ENCODE data around the gene RBCK1. TPM values are rescaled to one million over a fixed set of nuclear protein-coding genes. Genes with fewer than 3 reads are reported as not detected.

RBCK1 gene
- total RNA-seq, 1 experiment from 2014 or later, result 46.8 TPM

DNA sequence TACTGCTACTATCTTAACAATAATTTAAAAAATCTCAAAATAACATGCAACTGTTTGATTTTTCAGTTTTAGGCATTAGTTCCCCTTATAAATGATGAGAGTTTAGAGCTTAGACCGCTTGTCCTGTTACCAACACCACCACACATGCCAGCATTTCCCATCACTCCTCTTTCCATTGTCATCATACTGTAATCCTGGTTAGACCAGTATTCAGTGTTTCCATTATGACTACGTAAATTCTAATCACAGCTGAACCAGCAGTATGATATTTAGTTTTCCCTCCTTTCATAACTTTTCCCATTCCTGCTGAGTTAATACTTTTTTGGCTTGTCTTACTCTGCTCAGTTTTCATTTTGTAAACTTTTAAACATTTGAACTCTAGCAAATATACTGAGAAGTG, 66.5 kb downstream of the RBCK1 start:
- H4K20me1 ChIP-seq (ENCODE audit: control insufficient read depth, insufficient read depth, insufficient read length), result no peaks in the 10 kb centered on the region
- peaks cover 20% of the 10 kb centered on the region for H3K9me3 ChIP-seq (ENCODE audit: control insufficient read depth, low read depth, low read length)
- no peak overlapping the region for H2AK5ac ChIP-seq (ENCODE audit: insufficient read length, low read length)
- Mint-ChIP-seq H3K27me3 (ENCODE audit: low read depth) (peaks cover 21% of the 10 kb centered on the region), H3K4me3 (no peak overlapping the region), H3K27ac (no peak overlapping the region), H3K4me1 (no peaks in the 10 kb centered on the region), H3K9me3 (peaks cover 30 to 31% of the 10 kb centered on the region in 2 experiments), H3K36me3 (ENCODE audit: insufficient read depth in 1 of 3, low read depth in 3 of 3) (peaks cover 30 to 64% (median 40%) of the 10 kb centered on the region in 3 experiments)
- no peak for DNase-seq
- H3K79me1 ChIP-seq (ENCODE audit: insufficient read depth, low read depth, low read length, poor library complexity, severe bottlenecking), result peaks cover 4% of the 10 kb centered on the region
- no peak overlapping the region for H2BK15ac ChIP-seq (ENCODE audit: low read depth, low read length)
- H2BK5ac ChIP-seq (ENCODE audit: insufficient read length, low read length), result no peak overlapping the region
- H3K23me2 ChIP-seq (ENCODE audit: insufficient read length, low read depth, low read length, poor library complexity, severe bottlenecking), result no peaks in the 10 kb centered on the region
- H3K4me1 ChIP-seq (ENCODE audit: insufficient read depth, low read length), result no peaks in the 10 kb centered on the region
- no peak overlapping the region for H2BK20ac ChIP-seq (ENCODE audit: low read depth, low read length, poor library complexity, severe bottlenecking)
- no peak overlapping the region for H3K14ac ChIP-seq (ENCODE audit: insufficient read depth, low read length)
- H3K4me2 ChIP-seq (ENCODE audit: insufficient read depth, insufficient read length, low read length), result no peak overlapping the region
- no peak overlapping the region for H3K9ac ChIP-seq (ENCODE audit: extremely low read depth, insufficient read length, low read length)
- H2BK12ac ChIP-seq (ENCODE audit: insufficient read length, low read depth, low read length), result no peak overlapping the region
- H2AFZ ChIP-seq (ENCODE audit: low read length), result no peak overlapping the region
- no peak overlapping the region for H3T11ph ChIP-seq (ENCODE audit: low read length)
- H3K56ac ChIP-seq (ENCODE audit: insufficient read length, low read depth, low read length), result no peak overlapping the region
- no peak overlapping the region for H4K5ac ChIP-seq (ENCODE audit: insufficient read length, low read depth, low read length)
- no peak overlapping the region for H3K18ac ChIP-seq (ENCODE audit: insufficient read length, low read depth, low read length)
- no peak overlapping the region for H3K27ac ChIP-seq (ENCODE audit: insufficient read length, low read depth, low read length)
- H3K4ac ChIP-seq (ENCODE audit: low read depth, low read length), result no peak overlapping the region
- no peak overlapping the region for H4K8ac ChIP-seq (replicated peaks; ENCODE audit: insufficient read length, low read depth, low read length)
- no peak for TF ChIP-seq CTCF (conservative IDR thresholded peaks at IDR 0.05)
- no peak overlapping the region for H4K91ac ChIP-seq (ENCODE audit: insufficient read length, low read depth, low read length)
- H3K79me2 ChIP-seq (ENCODE audit: insufficient read depth, low read length), result no peaks in the 10 kb centered on the region
- H3K27me3 ChIP-seq (ENCODE audit: insufficient read depth, low read length), result no peaks in the 10 kb centered on the region
- no CpG with 5 or more reads among the region's 2 CpGs for WGBS (ENCODE audit: extremely low coverage, insufficient read length, low lambda C conversion rate)
- no peak overlapping the region for H2BK120ac ChIP-seq (ENCODE audit: low read depth, low read length, poor library complexity, severe bottlenecking)
- H3K23ac ChIP-seq (ENCODE audit: insufficient read length, low read depth, low read length), result no peak overlapping the region

Data from H9 (cell line).